IPS-NIHi11 (cell line): ENCODE measurements around the gene DMXL1.
"Not testable (repeated sequence)": the region's sequence is repeated elsewhere in the genome, so short reads cannot be mapped to it uniquely, and the experiment has no call there.

ENCODE experiments used
- DNase-seq: peaks from one replicate; pipeline ENCODE4 v3.0.0; 2012; ENCODE audit warnings: mixed read lengths, low spot score

DMXL1 gene

GRCh38 chr5:119122474-119122873 is 51.6 kb downstream of the DMXL1 start:
- not testable (repeated sequence) for DNase-seq

- no peak for DNase-seq
Measured at GRCh38 chr5:119123280-119123679, 52.4 kb downstream of the DMXL1 start.

GRCh38 chr5:119129770-119130169 is 58.9 kb downstream of the DMXL1 start:
- no peak for DNase-seq

DNA sequence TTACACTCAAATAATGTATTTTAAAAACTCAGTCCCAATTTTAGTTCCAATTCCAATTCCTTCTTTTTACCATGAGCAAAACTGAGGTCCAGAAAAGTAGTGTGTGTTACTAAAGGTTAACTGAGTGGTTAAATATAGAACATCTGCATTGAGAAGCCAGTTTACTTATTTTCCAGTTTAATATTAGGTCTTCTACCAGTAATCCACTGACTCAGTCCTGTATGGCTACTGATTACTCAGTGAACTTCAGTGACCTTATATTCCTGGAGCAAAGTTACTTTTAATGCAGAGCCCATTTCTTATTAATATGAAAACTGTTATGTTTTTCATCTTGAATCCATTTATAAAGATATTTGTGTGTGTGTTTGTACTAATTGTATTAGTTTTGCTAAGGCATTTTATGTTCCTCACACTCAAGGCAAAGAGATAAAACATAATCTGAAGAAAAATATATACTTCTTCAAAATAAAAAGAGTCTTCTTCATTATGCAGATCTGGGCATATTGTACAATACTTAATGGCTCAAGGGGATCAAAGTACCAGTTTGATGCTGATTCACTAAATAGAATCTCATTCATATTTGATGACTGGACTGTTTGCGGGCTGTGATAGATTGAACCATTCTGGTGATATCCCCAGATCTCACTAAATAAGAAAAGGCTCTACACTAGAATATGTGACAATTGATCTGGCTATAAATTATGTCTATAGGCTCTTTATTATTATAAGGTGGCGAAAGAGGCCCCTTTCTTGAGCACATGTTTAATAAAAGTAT is 60.8 kb downstream of the DMXL1 start:
- no peak for DNase-seq

DNA sequence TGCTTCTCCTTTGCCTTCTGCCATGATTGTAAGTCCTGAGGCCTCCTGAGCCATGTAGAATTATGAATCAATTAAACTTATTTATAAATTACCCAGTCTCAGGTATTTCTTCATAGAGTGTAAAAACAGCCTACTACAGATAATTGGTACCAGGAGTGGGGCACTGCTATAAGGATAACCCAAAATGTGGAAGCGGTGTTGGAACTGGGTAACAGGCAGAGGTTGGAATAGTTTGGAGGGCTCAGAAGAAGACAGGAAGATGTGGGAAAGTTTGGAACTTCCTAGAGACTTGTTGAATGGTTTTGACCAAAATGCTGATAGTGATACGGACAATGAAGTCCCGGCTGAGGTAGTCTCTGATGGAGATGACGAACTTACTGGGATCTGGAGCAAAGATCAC is 64.9 kb downstream of the DMXL1 start:
- DNase-seq = not testable (repeated sequence)

GRCh38 chr5:119136666-119137318 is 65.9 kb downstream of the DMXL1 start:
- DNase-seq = no peak

GRCh38 chr5:119153629-119154028 is 82.7 kb downstream of the DMXL1 start:
- DNase-seq = no peak

DNA sequence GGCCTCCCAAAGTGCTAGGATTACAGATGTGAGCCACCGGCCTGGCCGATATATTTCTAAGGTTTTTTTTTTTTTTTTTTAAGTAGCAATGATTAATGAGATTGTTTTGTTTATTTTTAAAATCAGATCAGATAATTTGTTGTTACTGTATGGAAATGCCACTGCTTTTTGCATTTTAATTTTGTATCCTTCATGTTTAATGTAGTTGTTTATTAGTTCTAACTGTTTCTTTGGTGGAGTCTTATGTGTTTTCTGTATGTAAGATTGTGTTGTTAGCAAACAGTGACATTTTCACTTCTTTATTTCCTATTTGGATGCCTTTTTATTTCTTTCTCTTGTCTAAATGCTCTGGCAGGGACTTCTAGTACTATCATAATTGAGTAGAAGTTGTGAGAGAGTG is 87.3 kb downstream of the DMXL1 start:
- DNase-seq = no peak

DNA sequence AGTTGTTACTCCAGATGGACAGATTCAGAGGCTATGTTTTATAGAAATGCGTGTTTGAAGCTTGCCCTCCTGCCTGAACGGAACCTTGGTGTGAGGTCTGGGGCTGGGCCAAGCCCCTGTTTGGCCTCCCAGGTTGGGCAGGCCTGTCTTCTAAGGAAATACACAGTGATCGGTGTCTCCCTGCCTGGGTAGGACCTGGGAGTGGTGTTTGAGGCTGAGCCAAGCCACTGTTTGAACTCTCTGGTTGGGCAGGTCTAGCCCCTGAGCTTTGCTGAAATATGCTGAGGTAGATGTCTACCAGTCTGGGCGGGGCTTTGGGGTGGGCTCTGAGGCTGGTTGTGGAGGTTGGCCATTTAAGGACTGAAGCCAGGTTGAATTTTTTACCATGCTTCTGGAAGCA is 90.5 kb downstream of the DMXL1 start:
- DNase-seq = no peak

DNA sequence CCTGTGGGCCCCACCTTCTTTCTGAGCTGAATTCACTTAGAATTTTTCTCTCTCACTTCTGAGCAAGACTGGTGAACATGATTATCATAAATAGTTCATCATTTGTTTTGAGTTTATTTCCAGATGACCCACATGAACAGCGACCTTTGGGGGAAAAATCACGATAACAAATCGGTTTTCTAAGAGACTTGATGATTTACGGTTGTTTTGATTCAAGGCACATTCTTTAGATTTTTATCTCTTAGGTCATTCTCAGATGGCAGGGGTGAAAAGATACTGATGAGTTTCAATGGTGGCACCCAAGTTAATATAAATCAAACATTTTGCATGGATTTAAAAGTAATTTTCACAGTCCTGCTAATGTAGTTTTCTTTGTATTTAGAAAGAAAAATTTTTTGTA is 95.1 kb downstream of the DMXL1 start:
- DNase-seq = no peak

GRCh38 chr5:119168401-119168800 is 97.5 kb downstream of the DMXL1 start:
- DNase-seq = no peak

DNA sequence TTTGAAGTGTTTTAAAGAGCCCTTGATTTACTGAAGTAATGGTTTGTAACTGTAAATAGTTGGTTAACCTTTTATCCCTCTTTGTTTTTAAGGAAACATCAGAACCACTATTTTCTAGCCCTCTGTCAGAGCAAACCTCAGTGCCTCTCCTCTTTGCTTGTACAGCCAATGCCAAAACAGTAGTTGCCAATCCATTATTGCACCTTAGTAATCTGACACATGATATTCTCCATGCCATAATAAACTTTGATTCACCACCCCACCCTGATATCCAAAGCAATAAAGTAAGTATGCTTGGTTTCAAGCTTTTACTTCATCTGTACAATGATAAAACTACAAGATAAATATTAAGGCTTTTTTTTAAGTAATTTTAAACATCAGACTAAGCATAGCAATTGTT is 100.8 kb downstream of the DMXL1 start:
- no peak for DNase-seq

- DNase-seq = no peak
Measured at GRCh38 chr5:119174578-119175163, 103.8 kb downstream of the DMXL1 start.

DNA sequence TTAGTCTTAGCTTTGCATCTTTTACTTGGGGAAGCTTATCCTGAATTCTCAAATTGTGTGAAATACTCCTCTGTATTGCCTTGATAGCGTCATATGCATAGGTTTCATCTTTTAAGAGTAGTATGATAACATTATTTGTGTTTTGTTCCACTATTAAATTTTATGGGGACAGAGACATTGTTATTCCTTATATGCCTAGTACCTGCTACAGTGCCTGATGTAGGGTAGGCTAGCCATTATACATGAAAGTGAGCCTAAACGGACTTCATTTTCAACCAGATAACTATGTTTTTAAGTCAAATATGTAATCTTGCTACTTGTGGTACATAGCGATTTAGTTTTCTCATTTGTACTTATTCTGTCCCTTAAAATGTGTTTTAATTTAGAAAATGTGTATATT is 105.9 kb downstream of the DMXL1 start:
- no peak for DNase-seq

GRCh38 chr5:119177226-119177625 is 106.3 kb downstream of the DMXL1 start:
- DNase-seq = no peak

DNA sequence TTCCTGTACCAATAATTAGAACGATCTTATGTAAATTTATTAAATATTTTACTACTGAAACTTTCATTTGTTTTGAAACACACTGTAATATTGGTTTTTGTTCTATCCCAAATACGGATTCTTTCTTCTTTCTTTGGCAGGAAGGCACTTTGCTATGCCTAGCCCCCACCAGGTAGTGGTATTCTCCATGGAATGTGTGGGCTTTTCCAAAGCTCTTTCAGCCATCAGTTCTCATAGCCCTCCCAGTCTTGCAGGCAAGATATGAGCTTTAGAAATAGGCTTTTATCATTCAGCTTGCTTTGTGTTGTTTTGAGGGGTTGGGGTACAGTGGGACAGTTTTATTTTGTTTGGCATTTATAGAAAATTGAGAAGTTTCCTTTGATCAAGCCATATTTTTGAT is 107.5 kb downstream of the DMXL1 start:
- no peak for DNase-seq

- no peak for DNase-seq
Measured at GRCh38 chr5:119179857-119180641, 109.2 kb downstream of the DMXL1 start.

DNA sequence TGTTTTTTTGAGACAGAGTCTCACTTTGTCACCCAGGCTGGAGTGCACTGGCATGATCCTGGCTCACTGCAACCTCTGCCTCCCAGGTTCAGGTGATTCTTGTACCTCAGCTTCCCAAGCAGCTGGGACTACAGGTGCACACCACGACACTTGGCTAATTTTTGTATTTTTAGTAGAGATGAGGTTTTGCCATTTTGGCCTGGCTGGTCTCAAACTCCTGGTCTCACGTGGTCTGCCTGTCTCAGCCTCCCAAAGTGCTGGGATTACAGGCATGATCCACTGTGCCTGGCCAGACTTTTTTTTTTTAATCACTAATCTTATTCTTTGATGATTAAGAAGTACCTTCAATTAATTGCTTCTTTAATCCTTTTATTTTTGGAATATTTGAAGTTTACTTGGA is 114.6 kb downstream of the DMXL1 start:
- not testable (repeated sequence) for DNase-seq

DNA sequence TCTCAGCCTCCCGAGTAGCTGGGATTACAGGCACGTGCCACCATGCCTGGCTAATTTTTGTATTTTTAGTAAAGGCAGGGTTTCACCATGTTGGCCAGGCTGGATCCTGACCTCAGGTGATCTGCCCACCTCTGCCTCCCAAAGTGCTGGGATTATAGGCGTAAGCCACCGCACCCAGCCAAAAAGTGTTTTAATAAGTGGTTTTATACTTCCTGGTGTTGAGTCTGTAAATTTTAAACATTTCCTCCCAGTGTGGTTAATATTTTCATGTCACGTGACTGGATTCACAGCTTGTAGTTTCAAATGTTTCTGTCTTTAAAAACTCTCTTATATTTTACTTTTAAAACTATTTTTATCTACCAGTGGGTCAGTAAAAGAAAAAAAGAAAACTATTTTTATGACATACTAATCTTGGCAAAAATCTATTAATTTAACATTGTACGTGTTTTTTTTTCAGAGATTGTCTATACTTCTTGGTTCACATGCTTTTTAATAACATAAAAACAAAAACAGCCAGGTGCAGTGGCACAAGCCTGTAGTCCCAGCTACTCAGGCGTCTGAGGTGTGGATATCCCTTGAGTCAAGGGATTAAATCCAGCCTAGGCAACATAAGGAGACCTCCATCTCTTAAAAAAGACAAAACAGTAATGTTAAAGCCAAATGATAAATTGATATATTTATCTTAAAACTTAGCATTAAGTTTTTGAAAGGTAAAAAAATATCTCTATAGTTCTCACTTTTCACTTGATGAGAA is 117.1 kb downstream of the DMXL1 start:
- DNase-seq = no peak

- DNase-seq = no peak
Measured at GRCh38 chr5:119190470-119191095, 119.7 kb downstream of the DMXL1 start.

DNA sequence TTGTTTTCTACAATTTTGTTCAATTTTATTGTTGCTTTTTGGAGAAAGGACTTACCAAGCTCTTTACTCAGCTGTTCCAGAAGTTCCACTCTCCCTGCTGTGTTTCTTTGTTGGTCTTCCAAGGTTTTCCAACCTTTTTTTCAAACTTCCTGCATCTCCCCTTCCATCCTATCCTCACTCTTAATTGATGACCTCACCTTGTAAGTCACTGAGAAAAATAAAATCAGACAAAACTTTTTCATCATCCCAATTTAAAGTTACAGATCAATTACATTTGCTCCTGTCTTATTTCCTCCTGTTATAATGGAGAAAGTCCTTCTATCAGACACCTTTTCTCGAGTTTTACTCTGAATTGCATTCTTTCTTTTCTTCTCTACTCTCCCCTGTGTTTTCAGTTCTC is 121.1 kb downstream of the DMXL1 start:
- DNase-seq = no peak
